ENCODE results near the gene MCOLN2. TPM values are rescaled to one million over a fixed set of nuclear protein-coding genes. Genes with fewer than 3 reads are reported as not detected.
A peak's percentile ranks its signal among the peaks of the same experiment; 100 is the strongest.

Gene MCOLN2
- polyA plus RNA-seq, 1 donor from 2014 or later, result not detected

DNA sequence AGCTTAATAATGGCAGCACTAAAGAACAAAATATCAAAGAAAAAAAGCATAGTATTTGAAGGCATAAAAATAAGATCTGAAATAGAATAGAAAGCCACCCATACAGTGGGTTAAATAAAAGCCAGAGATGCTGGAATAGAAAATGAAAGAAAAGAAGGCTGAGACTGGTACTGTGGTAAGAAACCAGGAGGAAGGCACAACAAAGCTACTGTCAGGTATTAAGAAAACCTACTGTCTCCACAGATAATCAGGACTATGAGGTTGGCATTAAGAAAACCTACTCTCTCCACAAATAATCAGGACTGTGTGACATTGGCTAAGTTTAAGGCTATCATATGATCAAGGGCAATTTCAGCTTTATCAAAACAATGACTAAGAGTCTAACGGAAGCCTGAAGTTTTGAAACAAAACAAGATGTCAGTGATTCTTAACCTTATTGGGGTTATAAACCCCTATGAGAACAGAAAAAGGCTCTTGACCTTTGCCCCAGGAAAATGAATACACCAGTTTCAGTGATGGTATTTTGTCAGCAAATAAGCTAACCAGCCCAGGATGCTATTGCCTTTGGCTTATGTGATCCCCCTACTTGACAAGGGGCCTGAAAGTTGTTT lies 24.4 kb downstream of the MCOLN2 start:
- peak overlapping the region; percentile 48 for H3K27ac ChIP-seq (ENCODE audit: low read length)
- H3K27me3 ChIP-seq (ENCODE audit: insufficient read depth, low read depth, low read length), result no peaks in the 10 kb centered on the region
- H3K9ac ChIP-seq (ENCODE audit: low read length), result no peak overlapping the region
- H3K9me2 ChIP-seq (ENCODE audit: insufficient read depth, low read length), result no peaks in the 10 kb centered on the region
- H3K9me3 ChIP-seq (ENCODE audit: low read length), result no peaks in the 10 kb centered on the region
- H3K4me3 ChIP-seq (ENCODE audit: low read length), result no peak overlapping the region
- no peak overlapping the region for H2AFZ ChIP-seq (ENCODE audit: low read depth, low read length)
- H3K4me2 ChIP-seq (ENCODE audit: low read length), result no peak overlapping the region
- H3F3A ChIP-seq (ENCODE audit: insufficient read depth, low read length, poor library complexity, severe bottlenecking), result no peaks in the 10 kb centered on the region
- no peaks in the 10 kb centered on the region for H3K79me2 ChIP-seq (replicated peaks; ENCODE audit: insufficient read depth, low read length)
- no peaks in the 10 kb centered on the region for H4K20me1 ChIP-seq (ENCODE audit: insufficient read depth)
- TF ChIP-seq TAF1 (IDR thresholded peaks at IDR 0.05; ENCODE audit: low read depth) (no peak), EP300 (conservative IDR thresholded peaks at IDR 0.05; ENCODE audit: poor library complexity, severe bottlenecking) (no peak), RAD21 (conservative IDR thresholded peaks at IDR 0.05) (no peak), EZH2 (IDR thresholded peaks at IDR 0.05; ENCODE audit: borderline replicate concordance, insufficient read depth, low read length, poor library complexity, severe bottlenecking) (no peak), POLR2AphosphoS5 (IDR thresholded peaks at IDR 0.05) (no peak), SMC3 (conservative IDR thresholded peaks at IDR 0.05; ENCODE audit: poor library complexity) (no peak)
- TF ChIP-seq, protein P1, sequence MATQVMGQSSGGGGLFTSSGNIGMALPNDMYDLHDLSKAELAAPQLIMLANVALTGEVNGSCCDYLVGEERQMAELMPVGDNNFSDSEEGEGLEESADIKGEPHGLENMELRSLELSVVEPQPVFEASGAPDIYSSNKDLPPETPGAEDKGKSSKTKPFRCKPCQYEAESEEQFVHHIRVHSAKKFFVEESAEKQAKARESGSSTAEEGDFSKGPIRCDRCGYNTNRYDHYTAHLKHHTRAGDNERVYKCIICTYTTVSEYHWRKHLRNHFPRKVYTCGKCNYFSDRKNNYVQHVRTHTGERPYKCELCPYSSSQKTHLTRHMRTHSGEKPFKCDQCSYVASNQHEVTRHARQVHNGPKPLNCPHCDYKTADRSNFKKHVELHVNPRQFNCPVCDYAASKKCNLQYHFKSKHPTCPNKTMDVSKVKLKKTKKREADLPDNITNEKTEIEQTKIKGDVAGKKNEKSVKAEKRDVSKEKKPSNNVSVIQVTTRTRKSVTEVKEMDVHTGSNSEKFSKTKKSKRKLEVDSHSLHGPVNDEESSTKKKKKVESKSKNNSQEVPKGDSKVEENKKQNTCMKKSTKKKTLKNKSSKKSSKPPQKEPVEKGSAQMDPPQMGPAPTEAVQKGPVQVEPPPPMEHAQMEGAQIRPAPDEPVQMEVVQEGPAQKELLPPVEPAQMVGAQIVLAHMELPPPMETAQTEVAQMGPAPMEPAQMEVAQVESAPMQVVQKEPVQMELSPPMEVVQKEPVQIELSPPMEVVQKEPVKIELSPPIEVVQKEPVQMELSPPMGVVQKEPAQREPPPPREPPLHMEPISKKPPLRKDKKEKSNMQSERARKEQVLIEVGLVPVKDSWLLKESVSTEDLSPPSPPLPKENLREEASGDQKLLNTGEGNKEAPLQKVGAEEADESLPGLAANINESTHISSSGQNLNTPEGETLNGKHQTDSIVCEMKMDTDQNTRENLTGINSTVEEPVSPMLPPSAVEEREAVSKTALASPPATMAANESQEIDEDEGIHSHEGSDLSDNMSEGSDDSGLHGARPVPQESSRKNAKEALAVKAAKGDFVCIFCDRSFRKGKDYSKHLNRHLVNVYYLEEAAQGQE (IDR thresholded peaks at IDR 0.05; ENCODE audit: borderline replicate concordance), result no peak
- TF ChIP-seq, protein P2, sequence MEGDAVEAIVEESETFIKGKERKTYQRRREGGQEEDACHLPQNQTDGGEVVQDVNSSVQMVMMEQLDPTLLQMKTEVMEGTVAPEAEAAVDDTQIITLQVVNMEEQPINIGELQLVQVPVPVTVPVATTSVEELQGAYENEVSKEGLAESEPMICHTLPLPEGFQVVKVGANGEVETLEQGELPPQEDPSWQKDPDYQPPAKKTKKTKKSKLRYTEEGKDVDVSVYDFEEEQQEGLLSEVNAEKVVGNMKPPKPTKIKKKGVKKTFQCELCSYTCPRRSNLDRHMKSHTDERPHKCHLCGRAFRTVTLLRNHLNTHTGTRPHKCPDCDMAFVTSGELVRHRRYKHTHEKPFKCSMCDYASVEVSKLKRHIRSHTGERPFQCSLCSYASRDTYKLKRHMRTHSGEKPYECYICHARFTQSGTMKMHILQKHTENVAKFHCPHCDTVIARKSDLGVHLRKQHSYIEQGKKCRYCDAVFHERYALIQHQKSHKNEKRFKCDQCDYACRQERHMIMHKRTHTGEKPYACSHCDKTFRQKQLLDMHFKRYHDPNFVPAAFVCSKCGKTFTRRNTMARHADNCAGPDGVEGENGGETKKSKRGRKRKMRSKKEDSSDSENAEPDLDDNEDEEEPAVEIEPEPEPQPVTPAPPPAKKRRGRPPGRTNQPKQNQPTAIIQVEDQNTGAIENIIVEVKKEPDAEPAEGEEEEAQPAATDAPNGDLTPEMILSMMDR (IDR thresholded peaks at IDR 0.05; ENCODE audit: poor library complexity, severe bottlenecking), result no peak
- no peaks in the 10 kb centered on the region for H3K36me3 ChIP-seq (ENCODE audit: insufficient read depth, low read length)

DNA sequence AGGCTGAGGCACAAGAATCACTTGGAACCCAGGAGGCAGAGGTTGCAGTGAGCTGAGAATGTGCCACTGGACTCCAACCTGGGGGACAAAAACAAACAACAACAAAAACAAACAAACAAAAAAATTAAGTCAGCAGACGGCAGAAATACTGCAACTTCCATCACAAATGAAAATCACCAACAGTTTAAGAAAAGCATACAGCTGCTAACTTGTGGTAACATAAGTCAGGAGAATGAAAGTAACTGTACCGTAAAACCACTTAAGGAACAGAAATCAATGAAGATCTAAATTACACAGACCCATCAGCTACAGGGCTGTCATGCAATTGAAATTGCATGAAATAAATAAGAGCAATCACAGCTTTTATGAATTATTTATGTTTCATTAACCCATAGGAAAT lies 25.0 kb downstream of the MCOLN2 start:
- no peaks in the 10 kb centered on the region for H3K79me2 ChIP-seq (replicated peaks; ENCODE audit: insufficient read depth, low read length)
- no peaks in the 10 kb centered on the region for H4K20me1 ChIP-seq (ENCODE audit: insufficient read depth)
- TF ChIP-seq MXI1 (conservative IDR thresholded peaks at IDR 0.05; ENCODE audit: poor library complexity, severe bottlenecking), result no peak
- no peaks in the 10 kb centered on the region for H3F3A ChIP-seq (ENCODE audit: insufficient read depth, low read length, poor library complexity, severe bottlenecking)
- H3K9me3 ChIP-seq (ENCODE audit: low read length), result no peaks in the 10 kb centered on the region
- H3K9me2 ChIP-seq (ENCODE audit: insufficient read depth, low read length), result no peaks in the 10 kb centered on the region
- no peaks in the 10 kb centered on the region for H3K27me3 ChIP-seq (ENCODE audit: insufficient read depth, low read depth, low read length)
- no peak overlapping the region for H3K4me3 ChIP-seq (ENCODE audit: low read length)
- peak overlapping the region; percentile 48 for H3K27ac ChIP-seq (ENCODE audit: low read length)
- H3K4me2 ChIP-seq (ENCODE audit: low read length), result no peak overlapping the region
- no peak overlapping the region for H2AFZ ChIP-seq (ENCODE audit: low read depth, low read length)
- no peaks in the 10 kb centered on the region for H3K36me3 ChIP-seq (ENCODE audit: insufficient read depth, low read length)
- no peak overlapping the region for H3K9ac ChIP-seq (ENCODE audit: low read length)
